ENCODE measurements around the gene RPS6KA5.

Gene RPS6KA5

DNA sequence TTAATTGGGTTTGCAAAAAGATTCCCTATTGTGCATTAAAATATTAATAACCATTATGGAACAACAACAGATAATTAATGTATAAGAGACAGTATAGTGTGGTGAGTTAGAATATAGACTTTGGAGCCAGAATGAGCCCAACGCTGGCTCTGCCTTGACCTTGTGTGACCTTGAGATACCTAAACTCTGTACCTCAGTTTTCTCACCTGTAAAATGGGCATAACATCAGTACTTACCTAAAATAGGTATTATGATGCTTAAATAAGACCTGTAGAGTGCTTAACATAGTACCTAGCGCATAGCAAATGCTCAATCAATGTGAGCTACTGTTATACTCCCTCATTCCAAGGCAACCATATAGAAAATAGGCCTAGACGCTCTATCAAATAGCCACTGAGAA, 153.3 kb downstream of the RPS6KA5 start:
- TF ChIP-seq, protein P1, sequence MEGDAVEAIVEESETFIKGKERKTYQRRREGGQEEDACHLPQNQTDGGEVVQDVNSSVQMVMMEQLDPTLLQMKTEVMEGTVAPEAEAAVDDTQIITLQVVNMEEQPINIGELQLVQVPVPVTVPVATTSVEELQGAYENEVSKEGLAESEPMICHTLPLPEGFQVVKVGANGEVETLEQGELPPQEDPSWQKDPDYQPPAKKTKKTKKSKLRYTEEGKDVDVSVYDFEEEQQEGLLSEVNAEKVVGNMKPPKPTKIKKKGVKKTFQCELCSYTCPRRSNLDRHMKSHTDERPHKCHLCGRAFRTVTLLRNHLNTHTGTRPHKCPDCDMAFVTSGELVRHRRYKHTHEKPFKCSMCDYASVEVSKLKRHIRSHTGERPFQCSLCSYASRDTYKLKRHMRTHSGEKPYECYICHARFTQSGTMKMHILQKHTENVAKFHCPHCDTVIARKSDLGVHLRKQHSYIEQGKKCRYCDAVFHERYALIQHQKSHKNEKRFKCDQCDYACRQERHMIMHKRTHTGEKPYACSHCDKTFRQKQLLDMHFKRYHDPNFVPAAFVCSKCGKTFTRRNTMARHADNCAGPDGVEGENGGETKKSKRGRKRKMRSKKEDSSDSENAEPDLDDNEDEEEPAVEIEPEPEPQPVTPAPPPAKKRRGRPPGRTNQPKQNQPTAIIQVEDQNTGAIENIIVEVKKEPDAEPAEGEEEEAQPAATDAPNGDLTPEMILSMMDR (IDR thresholded peaks at IDR 0.05; ENCODE audit: low read depth, low read length), result no peak
- H3K4me3 ChIP-seq (ENCODE audit: low read depth, low read length), result no peak overlapping the region

DNA sequence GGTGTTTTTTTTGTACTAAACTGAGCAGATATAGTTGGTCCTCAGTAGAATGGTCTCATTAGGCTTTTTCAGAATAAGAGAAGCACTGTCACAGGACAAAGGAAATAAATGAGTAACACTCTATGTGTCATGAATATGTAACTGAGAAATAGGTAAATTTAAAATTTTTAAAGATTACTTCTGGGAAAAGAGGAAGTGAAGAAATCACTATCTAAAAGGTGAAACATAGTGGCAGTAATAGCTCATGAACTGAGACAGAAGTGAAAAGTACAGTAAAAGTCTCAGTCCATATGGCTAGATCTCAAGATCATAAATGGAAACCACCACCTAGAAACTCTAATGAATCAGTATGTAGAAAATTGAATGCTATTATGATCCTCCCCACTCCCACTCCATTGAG, 154.9 kb downstream of the RPS6KA5 start:
- no peak overlapping the region for H3K4me3 ChIP-seq (ENCODE audit: low read depth, low read length)
- TF ChIP-seq, protein P1 (IDR thresholded peaks at IDR 0.05; ENCODE audit: low read depth, low read length), result no peak

DNA sequence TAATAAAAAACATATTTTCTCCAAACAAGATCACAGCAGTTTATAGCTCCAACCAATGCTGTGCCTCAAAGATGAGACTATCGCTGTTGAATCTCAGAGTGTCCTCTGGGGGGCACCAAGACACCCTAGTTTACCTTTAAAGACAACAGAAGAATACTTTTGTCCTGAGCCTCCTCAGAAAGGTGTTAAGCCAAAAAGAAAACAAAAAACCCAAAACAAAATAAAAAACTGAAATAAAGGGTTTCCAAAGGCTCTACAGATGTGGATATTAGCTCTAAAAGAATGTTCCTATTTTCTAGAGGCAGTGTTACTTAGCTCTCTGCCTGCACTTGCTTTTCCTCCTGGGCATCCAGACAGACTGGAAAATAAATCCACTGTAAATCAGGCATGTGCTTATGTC, 157.3 kb downstream of the RPS6KA5 start:
- H3K4me3 ChIP-seq (ENCODE audit: low read depth, low read length), result no peak overlapping the region
- TF ChIP-seq, protein P1 (IDR thresholded peaks at IDR 0.05; ENCODE audit: low read depth, low read length), result peak; percentile 58

DNA sequence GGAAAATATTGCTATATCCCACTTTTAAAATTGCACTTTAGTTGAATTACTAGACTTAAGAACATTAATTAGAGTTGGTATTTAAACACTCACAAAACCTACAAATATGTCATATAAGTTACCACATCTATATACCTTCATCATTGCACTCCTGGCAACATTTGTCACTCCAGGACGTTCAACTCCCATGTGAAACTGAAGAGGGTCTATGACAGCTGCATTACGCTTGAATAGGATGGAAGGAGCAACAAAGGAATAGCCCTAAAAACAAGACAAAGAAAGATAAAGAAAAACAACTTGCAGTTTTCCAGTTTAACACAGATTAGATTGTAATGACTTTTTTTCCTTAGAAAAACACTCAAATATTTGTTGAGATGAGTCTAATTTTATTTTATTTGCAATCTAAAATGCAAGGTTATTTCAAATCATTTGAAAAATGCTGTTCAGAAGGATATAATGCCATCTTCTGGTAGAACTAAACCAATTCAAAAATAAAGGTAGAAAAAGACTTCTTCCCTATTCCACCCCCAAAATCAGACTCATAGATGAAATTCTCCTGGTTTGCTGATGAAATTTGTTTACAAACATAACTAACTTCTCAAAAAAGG, 159.9 kb downstream of the RPS6KA5 start:
- H3K4me3 ChIP-seq (ENCODE audit: low read depth, low read length), result no peak overlapping the region
- TF ChIP-seq, protein P1 (IDR thresholded peaks at IDR 0.05; ENCODE audit: low read depth, low read length), result no peak

DNA sequence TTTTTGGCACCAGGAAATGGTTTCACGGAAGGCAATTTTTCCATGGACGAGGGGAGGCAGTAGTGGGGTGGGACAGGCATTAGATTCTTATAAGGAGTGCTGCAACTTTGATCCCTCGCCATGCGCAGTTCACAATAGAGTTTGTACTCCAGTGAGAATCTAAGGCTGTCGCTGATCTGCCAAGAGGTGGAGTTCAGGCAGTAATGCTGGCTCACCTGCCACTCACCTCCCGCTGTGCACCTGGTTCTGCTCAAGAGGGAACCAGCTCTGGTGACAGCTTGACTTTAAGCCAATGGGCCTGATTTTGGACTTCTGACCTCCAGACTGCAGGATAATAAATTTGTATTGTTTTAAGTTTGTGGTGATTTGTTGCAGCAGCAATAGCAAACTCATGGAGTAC, 163.4 kb downstream of the RPS6KA5 start:
- H3K4me3 ChIP-seq (ENCODE audit: low read depth, low read length), result no peak overlapping the region
- TF ChIP-seq, protein P1 (IDR thresholded peaks at IDR 0.05; ENCODE audit: low read depth, low read length), result no peak

DNA sequence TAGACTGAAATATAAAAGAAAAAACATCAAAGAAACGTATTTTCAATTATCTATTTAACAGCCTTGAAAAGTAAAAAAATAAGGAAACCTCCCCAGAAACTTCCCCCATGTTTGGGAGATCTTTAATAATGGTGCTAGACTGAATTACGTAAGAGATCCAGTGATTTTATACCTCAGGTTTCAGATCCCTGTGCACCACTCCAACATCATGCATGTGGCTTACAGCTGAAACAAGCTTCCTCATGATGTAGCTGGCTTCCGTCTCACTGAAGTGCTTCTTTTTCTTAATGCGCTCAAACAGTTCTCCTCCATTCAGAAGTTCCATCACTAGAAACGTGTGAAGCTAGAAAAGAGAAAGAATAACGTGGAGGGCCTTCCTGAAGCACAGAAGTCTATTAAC, 166.2 kb downstream of the RPS6KA5 start:
- TF ChIP-seq, protein P1 (IDR thresholded peaks at IDR 0.05; ENCODE audit: low read depth, low read length), result no peak
- no peak overlapping the region for H3K4me3 ChIP-seq (ENCODE audit: low read depth, low read length)

DNA sequence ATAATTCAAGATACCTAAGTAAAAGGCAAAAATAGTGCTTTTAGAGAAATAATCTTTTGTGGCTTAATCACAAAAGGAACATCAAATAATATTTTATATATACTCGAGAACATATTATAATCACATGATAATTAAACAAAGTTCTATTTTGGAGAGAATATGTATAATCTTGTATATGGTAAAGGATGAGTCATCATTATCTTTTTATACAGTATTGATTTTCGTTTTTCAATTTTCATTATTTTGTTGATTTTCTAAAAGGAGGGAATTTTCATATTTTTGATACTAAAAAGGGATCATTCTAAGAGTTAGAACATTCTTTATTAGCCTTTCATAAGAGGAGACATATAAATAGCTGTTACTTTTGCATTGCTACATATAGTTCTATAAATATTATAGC, 166.9 kb downstream of the RPS6KA5 start:
- no peak overlapping the region for H3K4me3 ChIP-seq (ENCODE audit: low read depth, low read length)
- TF ChIP-seq, protein P1 (IDR thresholded peaks at IDR 0.05; ENCODE audit: low read depth, low read length), result no peak

Data from WI38 (cell line).